NCI-H82 treated with DMSO at 0.1 percent for 48 hours (cell line): Measurements from ENCODE around the gene RUNX2.

Experiments used
- DNase-seq: peaks from one replicate; lab custom pipeline; 2025; ENCODE audit not compliant: unreplicated experiment; lab: John Stamatoyannopoulos, UW

Gene RUNX2

DNA sequence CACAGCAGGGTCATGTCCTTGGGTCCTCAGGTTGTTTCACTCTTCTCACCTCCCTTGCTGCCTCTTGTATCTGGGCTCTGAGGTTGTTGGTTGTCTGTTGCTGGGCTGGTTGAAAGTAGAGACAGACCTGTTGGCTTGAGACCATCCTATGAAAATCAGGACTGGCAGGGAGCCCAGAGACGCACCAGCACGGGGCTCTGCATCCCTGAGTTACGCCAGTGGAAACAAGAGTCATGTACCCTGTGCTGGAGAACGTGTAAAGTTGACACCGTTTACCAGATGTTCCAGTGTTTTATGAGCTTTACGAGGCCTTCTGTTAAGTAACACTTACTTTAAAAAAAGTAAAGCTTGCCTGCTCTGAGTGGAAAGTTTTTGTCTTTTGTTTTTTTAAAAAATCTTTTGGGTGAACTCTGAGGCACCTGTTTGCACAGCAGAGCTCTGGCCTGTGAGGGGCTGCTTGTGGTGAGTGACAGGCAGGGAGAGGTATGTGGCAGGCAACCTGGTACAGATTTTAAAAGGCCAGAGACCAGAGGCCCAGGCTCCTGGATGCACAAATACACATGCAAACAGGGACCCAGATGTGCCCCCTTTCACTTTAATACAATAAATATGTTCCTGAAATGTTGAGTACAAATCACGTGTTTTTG is 309.6 kb downstream of the RUNX2 start:
- DNase-seq, result no peak

GRCh38 chr6:45640081-45640491 is 312.0 kb downstream of the RUNX2 start:
- DNase-seq, result no peak

DNA sequence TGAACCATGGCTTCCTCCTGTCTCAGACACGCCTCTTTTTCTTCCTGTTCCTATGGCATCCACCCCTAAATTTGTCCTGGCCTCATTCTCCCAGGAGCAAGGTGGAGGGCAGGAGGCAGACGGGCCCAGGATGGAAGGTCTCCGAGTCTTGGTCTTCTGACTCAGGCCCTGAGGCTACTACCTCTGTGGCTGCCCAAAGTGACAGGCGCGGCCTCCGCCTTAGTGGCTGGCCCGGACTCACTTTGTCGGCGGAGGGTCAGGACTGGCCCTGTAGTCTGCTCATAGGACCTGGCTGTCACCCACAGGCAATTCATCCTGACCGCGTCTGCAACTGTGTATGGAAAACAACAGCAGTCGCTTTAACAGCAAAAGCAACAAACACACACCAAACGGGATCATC is 312.7 kb downstream of the RUNX2 start:
- DNase-seq, result no peak

- no peak for DNase-seq
These were observed 314.4 kb downstream of the RUNX2 start for GRCh38 chr6:45642331-45643125.

DNA sequence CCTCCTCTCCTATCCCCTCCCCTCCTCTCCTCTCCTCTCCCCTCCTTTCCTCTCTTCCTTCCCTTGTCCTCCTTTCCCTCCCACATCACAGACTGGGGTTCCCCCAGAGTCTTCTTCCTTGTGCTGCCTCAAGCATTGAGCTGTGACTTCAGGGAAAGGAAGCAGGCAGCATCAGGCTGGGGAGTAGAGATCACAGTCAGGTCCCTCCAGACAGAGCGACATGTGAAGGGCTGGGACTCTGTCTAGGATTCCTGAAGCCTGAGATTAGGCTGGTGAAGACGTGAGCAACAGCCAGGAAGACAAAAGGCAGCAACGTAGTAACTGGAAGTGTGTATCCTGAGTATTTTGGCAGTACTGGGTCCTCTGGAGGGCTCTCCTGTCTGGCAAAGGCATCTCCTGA is 315.0 kb downstream of the RUNX2 start:
- DNase-seq, result no peak

DNA sequence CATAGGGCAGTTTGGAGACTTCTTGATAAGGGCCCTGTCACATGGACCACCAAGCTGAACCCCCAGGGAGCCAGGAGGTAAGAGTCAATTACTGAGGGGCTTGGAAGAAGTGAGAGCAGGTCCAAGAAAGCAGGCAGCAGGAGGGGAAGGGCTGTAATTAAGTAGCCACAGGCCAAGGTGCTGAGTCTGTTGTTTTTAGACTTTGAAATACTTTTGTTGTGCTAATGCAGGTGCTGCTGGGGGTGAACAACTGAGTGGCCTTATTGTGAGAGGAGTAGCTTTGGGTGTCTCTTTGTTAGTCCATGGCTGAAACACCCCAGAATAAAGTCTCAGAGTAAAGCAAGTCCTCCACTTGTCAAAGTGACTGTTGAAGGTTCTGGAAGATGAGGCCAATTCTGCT is 316.6 kb downstream of the RUNX2 start:
- DNase-seq, result no peak

DNA sequence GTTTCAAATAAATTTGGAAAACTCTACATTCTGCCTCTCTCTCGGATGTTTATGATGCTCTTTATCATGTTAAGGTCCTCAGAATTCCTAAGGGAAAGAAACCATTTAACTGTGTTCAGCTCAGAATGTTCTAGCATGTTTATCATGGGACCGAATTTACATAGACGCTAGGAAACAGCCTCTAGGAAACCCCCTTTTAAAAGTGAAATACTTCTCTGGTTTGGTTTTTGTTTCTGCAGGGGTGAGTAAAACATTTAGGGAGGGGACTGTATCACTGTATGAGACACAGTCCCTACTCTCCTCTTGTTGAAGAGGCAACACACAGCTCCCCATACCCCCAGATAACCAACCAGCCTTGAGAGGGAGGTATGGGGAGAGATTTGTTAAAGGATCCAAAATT is 317.2 kb downstream of the RUNX2 start:
- no peak for DNase-seq

GRCh38 chr6:45647341-45648261 is 319.5 kb downstream of the RUNX2 start:
- no peak for DNase-seq

- DNase-seq, result no peak
These were observed 320.1 kb downstream of the RUNX2 start for GRCh38 chr6:45648262-45648620.

DNA sequence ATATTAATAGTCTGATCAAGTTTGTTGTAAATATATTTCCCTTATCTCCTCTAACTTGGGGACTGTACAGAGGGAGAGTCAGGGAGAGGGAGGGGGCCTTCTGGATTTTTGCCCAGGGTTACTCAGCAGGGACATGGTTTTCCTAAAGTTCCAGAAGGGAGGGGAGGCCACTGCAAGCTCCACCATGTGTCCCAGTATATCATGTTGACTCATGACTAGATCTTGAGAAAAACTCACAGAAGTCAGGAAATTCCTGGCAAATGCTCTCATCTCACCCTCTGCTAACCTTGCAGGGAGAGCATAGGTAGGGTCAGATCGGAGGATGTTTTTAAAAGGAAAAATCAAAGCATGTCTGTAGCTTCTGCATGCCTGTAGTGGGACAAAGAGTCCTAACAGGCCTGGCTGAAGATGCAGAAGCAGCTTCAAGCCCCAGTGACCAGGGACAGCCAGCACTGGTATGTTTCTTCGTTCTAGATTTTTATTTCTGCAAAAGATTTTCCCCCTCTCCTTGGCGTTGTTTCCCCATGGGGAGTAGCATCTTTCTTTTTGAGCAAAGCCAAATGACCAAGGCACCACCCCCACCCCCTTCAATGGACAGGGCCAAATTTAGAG is 322.5 kb downstream of the RUNX2 start:
- no peak for DNase-seq

- peak; percentile 11 for DNase-seq
These were observed 323.2 kb downstream of the RUNX2 start for GRCh38 chr6:45651301-45651700.

DNA sequence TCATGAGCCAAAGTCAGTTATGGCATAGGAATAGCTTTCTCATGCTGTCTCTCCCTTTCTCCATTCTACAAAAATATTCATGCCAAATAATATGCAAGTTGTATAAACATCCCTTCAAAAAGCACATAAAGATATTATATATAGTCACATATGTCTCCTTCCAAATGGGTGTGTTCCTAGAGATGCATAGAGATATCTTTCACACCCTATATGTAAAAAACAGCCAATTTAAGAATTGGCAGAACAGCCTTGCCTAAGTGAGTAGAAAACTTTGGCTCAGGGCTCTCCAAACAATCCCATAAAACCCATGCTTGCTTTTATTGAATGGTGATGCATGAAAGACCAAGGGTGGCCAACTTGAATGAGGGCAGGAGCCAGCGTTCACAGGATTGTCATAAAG is 324.3 kb downstream of the RUNX2 start:
- DNase-seq, result no peak

GRCh38 chr6:45653117-45653883 is 325.2 kb downstream of the RUNX2 start:
- DNase-seq, result no peak

DNA sequence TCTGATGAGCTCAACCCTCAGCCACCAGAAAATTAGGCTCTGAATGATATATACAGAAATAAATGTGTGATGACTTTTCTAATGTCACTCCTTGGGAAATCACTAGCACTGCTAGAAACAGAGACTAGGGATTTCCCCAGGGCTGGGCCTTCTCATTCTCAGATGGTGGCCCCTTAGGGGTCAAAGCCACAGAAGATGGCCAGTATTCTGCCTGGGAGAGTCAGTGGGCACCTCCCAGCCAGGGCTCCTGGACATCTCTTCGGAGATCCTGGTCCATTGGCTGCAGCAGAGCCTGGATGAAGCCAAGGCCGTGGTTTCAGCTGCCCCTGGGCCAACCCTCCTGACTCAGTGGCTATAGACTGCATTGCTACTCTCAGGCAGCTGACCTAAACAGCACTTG is 326.5 kb downstream of the RUNX2 start:
- no peak for DNase-seq

DNA sequence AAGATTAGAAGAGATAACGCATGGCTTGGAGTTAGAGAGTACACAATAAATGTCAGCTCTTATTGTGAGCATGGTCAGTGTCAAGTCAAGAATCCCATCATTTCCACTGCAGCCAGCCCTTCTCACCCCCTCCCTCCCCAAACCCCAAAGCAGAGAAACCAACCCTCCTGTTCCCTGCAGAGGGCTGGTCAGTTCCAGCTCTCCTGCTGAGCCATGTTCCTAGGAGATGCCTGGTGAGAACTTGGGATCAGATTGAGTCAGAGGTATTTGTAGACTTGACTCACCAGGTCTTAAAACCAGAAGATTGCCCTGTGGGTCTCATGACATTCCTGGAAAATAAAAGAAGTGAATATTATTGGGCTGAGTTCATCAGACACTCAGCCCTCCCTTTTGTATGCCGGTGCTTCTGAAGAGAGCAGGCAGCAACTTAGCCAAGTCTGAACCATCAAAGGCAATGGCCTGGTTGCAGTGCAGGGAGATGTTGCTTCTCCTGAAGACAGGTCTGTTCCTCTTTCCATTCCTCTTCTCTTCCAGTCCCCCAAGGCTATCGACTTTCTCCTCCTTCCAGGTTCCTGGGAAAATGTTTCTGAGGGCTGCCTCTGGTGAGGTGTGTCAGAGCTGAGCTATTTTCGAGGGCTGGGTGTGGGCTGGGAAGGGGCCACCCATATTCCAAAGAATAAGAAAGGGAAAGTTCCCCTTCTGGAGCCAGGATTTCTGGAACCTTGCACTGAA is 327.8 kb downstream of the RUNX2 start:
- DNase-seq, result no peak

GRCh38 chr6:45657226-45657625 is 329.1 kb downstream of the RUNX2 start:
- DNase-seq, result no peak

DNA sequence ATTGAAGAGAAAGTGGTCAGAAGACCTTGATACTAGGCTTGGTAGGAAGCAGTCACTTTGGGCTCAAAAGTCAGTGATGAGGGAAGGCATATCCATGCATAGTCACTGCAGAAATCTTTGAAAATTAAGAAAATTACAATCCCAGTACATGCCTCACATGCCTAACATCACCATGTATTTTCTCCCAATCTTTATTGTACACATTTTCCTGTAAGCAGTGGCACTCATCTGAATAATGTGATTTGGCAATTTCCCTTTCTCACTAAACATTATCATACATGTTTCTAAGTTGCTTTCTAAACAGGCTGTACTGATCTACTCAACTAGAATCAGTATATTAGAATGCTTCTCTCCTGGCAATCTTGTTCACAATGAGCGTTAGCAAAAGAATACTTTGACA is 330.3 kb downstream of the RUNX2 start:
- DNase-seq, result no peak

DNA sequence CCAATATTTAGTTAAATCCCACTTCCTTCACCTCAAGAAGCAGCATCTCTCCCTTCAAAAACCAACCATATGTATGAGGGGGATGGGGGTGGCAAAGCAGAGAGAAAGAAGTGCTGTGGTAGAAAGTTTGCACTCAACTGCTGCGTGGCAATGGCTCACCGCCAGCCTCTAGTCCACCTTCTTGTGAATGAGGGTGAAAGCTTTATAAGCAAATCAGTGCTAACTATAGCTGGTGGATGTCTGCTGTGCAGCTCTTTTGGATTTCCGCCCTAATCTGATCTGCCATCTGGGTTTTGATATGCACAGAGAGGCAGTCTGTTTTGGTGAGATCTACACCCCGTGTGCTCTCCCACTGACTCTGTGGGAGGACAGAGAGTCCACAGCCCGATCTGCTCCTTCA is 330.8 kb downstream of the RUNX2 start:
- DNase-seq, result no peak

- no peak for DNase-seq
These were observed 333.5 kb downstream of the RUNX2 start for GRCh38 chr6:45661661-45662060.
